Measurements from ENCODE around the gene CHADL.

CHADL gene

DNA sequence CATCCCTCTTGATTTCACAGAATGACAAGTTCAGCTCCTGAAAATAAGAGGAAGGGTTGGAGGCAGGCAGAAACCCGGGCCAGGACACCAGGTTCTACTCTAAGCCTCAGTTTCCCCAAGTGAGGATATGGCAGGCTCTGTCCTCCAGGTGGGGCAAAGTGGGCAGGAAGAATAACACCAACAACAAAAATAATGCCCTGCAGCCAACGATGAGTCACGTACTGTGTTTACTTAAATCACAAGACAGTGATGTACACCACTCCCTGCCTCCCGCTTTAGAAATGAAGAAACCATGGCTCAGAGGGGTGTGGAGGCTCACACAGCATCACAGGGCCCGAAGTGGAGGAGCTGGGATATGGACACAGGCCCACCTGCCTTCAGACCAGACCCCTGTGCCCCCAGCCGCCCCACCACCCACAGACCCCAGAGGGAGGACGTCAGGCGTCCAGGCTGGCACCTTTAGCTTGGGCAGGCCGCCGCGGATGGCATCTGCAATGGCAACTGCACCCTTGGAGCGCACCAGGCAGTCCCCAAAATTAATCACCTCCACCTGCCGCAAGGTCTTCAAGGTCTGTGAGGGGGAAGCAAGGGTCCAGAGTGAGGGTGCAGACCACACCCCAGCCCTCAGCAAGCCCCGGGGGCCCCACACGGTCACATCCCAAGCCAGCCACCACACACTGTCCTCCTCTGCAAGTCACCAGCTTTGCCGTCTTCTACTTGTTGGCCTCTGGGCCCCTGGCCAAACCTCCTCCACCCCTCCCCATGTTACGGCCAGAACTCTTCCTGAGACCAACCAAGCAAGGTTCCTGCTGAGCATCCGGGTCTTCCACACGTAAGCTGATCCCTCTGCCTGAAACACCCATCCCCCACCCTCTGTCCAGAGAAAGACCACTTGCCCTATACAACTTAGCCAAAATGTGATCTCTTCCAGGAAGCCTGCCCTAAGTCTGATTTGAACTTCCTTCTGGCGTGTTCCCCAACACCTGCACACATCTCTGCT is 15.8 kb upstream of the CHADL start:
- no peak for DNase-seq

DNA sequence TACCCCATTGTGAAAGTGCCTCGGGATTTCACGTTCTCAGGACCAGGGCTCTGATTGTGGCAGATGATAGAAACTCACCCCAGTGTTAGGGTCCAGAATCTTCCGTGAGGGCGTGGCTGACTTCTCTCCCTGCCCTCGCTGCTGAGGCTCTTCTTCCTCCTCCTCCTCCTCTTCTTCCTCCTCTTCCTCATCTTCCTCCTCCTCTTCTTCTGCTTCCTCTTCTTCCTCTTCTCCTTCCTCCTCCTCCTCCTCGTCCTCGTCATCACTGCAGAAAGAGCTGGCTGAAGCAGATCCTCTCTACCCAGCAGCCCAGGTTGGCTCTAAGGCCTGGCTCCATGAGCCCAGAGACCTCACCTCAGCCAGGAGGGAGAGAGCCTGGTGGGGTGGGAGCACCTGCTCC is 13.5 kb upstream of the CHADL start:
- DNase-seq = no peak

DNA sequence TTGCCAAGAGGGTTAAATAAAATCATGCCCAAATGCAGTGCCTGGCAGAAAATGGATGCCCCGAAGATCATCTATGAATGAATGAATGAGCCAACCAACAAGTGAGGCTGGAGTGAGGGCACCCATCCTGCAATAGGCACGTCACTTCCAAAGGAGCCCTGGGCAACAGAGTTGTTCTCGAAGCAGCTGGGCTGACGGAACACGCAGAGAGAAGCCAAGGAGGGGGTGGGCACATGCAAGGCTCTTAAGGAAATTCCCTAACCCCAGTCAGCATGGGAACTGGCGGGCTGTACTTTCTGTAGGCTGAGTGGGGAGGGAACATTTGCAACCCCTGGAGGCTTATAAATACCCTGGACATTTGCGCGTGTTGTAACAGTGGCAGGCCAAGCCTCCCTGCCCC is 11.6 kb upstream of the CHADL start:
- no peak for DNase-seq

DNA sequence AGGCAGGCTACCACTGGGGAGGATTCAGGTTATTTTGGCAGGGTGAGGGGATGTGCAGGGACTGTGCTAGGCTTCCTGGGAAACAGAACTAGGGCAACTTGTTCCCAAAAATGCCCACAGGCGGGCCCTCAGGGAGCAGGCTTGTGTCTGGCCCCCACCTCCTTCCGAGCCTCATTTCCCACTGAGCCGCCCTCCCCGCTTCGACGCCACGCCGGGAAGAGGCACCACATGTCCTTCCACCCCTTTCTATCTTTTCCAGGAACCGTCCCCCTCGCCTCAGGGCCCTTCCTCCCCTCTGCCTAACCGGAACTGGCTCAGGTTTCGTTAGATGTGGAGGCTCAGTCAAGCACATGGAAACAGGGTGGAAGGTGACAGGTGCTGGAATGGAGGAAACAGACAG is 9.4 kb upstream of the CHADL start:
- no peak for DNase-seq

DNA sequence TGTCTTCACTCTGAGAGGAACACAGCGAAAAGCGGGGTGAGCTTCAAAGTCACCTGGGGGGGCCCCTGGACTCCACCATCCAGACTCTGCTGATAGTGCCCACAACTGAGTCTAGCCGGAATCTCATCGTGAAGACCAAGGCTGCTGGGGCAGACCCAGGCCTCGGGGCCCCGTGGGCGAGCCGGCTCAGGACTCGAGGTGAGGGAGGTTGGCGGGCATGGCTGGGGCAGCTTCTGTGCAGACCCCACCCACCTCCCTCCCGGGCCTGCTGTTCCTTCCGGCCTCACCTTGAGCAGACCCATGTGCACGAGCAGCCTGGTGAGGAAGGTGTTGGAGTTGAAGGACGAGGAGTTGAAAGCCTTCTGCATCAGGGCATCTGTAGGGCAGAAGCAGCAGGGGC is 8.7 kb upstream of the CHADL start:
- DNase-seq = no peak

DNA sequence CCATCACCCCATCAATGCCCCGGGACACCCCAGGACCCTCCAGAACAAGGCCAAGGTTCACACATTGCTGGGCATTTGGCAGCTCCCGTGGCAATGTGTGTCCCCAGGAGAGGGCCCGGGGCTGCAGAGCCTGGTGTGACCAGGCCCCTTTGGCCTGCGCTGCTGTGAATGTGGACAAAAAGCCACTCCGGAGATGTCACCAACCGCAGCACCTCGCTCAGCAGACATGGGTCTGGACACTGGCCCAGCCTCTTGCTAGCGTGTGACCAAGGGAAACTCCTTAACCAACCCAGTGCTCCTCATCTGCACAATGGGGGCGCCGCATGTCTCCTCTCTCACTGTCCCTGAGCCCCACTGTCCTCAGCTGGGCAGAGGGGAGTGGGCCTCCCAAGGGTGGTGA is 8.0 kb upstream of the CHADL start:
- DNase-seq = no peak

DNA sequence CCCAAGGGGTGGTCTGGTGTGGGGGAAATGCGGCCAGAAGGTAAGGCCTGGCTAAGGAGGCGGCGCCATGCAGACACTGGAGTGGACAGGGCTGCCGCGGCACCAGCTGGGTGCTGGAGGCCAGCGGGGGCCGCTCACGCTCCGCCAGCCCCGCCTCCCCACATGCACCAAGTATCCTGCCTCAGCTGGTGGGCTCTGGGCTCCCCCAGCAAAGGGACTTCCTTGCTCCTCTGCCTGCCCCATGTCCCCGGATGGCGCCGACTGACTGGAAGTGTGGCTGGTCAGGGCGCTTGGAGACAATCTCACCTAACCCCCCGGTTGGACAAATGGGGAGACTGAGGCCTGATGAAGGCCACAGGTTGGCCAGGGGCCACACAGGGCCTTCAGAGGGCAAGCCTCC is 7.6 kb upstream of the CHADL start:
- DNase-seq = no peak

DNA sequence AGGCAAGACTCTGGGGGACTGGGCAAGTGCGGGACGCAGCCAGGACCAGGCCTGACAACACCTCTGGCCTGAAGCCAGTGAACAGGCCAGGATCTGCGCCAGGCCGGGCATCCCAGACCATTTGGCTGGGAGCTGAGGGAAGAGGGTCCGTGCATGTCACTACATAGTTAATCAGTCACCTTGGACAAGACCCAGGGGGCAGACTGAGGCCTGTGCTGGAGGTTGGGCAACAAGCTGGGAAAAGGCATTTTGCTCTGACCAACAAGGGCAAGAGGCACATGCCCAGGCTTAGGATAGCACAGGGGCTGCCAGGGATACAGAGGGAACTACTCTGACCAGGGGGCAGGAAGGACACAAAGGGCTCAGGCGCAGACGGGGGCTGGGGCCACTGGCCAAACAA is 7.0 kb upstream of the CHADL start:
- DNase-seq = no peak

DNA sequence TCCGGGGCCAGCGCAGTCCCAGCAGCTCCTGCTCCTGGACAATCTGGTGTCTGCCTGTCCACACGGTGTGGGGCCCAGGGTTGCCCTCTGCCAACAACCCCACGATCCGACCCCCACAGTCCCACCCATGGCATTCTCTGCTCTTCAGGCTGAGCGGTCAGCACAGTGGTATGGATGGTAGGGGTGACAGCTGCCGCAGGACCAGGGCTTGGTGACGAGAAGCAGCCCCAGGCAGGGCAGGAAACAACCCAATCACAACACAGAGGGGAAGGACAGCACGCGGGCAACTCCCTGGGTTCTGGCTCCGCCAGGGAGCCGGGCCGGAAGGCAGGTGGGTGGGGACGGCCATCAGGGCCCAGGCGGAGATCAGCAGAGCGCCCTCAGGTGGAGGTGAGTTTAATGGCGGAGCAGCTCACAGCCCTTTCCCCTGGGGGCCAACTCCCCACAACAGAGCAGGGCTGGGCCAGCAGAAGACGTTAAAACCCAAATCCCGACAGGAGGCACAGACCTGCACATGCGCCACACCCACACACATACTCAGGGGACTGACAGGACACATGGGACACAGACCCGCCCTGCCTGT is 5.3 kb upstream of the CHADL start:
- DNase-seq = no peak

DNA sequence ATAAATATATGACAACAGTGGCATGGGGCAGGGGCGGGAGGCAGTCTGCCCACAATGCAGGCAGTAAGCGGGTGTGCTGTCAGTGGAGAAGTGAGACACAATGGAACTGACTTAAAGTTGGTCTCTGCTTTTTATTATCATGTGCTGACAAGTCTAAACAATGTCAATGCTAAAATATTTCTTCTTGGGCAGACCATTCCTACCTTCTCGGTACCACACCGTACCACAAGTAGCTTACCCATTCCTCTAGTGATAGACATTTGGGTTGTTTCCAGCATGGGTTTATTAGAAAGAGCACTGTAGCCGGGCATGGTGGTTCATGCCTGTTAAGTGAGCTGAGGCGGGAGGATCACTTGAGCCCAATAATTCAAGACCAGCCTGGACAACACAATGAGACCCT is 2.6 kb upstream of the CHADL start:
- DNase-seq = no peak

DNA sequence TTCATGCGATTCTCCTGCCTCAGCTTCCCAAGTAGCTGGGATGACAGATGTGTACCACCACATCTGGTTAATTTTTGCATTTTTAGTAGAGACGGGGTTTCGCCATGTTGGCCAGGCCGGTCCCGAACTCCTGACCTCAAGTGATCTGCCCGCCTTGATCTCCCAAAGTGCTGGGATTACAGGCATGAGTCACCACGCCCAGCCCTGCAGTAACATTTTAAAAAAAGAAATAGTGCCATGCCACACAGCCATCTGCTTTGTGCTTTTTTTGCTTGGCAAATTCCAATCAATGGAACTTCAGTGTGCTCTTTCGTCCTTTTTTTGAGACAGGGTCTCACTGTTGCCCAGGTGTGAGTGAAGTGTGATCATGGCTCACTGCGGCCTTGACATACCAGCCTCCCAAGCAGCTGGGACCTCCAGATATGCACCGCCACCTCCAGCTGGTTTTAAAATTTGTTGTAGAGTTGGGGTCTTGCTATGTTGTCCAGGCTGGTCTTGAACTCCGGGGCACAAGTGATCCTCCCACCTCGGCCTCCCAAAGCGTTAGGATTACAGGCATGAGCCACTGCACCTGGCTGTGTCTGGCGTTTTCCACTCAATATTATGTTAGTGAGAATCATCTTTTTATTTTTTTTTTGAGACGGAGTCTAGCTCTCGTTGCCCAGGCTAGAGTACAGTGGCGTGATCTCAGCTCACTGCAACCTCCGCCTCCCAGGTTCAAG is 1.8 kb upstream of the CHADL start:
- no peak for DNase-seq

DNA sequence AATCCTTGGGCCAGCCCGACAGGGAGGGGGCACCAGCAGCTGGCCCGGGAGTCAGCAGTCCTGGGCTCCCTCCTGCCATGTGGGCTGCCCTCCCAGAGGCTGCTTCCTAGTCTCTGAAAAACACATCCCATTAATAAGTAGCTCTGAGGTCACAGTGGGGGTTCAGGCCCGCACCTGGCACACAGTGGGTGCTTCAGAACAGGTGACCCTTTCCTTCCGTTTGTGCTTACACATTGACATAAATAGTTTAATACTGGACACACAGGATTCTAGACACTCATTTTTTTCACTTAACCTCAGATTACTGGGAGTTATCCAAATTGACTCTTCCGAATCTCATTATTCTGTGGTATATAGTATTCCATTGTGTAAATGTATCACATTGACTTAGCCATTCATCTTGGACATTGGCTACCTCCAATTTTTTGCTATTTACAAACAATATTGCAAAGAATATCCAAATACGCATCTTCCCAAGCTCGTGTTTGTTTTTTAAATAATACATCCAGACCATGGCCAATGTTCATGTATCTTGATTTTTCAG is 474 bp upstream of the CHADL start:
- no peak for DNase-seq

DNA sequence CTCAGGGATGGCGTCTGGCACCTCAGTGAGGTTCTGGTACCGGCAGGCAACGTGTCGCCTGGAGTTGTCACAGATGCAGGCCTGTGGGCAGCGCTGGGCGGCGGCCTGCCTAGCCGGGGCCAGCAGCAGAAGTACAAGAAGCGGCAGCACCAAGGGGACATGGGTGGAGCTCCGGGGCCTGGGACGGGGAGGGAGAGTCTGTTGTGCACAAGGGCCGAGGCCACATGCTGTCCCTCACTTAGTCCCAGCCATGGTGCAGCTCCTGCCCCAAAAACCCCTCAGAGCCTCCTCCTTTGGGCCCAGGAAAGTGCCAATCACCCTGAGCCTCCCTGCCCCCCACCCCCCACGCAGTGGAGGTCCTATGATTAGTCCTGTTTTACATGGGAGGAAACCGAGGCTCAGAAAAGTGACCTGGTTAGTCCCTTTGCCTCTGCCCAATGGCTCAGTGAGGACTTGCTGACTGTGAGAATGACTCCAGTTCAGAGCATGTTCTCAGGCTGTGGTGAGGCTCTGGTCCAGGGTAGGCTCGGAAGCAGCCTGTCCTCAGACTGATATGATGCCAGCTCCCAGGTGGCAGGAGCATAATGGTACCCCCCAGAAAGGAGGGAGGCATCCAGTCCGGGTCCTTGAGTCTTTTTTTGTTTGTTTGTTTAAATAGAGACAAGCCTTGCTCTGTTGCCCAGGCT is 1.1 kb downstream of the CHADL start:
- no peak for DNase-seq

DNA sequence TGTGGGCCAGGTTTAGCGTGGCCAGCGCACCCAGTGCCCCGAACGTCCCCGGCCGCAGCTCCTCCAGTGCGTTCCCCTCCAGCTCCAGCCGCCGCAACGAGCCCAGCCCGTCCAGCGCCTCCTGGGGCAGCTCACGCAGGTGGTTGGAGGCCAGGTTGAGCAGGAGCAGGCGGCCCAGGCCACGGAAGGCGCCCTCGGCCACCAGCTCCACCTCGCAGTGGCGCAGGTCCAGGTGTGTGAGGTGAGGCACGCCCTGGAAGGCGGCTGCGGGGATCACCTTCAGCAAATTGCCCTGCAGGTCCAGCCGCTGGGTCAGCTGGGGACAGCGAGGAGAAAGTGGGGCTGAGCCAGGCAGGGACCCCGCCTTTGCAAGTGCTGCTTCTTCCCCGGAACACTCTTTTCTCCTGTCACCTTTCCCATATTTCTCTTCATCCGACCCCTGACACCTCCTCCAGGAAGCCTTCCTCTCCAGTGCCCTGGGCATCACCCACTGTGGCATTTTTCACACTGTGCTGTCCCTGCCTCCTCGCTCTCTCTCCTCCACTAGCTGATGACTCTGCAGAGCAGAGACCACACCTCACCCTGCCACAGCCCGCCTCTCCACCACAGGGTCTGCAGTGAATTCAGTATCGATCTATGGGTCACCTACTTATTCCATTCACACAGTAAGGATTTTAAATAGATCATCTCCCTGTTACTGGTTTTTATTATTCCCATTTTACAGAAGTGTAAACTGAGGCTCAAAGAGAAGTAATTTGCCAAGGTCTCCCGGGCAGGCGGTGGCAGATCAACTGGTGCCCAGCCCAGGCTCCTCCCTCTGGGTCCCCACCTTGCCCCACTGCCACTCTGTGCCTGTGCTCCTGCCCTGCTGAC is 1.9 kb downstream of the CHADL start:
- no peak for DNase-seq

DNA sequence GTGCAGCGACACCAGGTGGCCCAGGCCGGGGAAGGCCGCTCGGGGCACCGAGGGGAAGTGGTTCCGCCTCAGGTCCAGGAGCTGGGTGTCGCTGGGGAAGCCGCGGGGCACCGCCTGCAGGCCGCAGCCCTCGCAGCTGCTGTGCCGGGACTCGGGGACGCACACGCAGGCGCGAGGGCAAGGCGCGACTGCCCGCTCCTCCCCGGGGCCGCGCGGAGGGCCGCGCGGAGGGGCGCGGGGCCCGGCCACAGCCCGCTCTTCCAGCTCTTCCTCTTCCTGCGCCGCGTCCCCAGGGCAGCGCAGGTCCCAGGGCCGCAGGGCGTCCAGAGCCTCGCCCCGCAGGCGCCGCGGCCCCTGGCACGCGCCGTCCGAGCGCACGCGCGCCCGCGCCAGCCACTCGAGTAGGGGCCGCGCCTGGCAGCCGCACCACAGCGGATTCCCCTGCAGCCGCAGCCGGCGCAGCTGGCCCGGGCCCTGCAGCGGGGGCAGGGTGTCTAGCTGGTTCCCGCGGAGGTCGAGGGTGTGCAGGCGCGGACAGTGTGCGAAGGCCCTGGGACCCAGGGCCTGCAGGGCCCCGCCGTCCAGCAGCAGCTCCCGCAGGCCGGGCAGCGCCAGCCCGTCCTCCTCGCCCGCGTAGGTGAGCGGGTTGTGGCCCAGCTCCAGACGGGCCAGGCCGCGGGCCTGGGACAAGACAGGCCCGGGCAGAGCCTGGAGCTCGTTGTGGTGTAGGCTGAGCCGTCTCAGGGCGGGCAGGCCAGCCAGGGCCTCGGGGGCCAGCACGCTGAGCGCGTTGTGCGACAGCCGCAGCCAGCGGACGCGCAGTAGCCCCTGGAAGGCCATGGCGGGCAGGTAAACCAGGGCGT is 2.8 kb downstream of the CHADL start:
- peak; percentile 41 to 51 for DNase-seq

DNA sequence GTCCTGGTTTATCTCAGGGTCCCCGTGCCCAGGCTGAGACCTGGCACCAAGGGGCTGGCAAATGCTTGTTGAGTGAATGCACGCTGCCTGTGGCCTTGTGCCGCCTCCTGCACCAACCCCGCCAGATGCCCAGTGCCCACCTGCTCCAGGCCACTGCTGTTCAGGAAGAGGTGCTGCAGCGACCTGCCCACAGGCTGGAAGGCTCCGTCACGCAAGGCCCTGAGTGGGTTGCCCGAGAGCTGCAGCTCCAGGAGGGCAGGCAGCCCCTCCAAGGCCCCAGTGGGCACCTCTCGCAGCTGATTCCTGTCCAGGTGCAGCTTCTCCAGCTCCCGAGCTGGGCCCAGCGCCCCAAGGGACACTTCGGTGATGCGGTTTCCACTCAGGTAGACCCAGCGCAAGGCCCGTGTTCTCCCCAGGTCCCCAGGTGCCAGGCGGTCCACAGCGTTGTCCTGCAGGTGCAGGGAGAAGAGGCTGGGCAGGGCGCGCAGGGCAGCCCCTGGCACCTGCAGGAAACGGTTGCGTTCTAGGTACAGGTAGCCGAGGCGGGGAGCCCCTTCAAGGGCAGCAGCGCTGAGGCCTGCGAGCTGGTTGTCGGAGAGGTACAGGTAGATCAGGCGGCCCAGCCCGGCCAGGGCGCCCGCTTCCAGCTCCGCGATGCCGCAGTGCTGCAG is 3.6 kb downstream of the CHADL start:
- DNase-seq = no peak

DNA sequence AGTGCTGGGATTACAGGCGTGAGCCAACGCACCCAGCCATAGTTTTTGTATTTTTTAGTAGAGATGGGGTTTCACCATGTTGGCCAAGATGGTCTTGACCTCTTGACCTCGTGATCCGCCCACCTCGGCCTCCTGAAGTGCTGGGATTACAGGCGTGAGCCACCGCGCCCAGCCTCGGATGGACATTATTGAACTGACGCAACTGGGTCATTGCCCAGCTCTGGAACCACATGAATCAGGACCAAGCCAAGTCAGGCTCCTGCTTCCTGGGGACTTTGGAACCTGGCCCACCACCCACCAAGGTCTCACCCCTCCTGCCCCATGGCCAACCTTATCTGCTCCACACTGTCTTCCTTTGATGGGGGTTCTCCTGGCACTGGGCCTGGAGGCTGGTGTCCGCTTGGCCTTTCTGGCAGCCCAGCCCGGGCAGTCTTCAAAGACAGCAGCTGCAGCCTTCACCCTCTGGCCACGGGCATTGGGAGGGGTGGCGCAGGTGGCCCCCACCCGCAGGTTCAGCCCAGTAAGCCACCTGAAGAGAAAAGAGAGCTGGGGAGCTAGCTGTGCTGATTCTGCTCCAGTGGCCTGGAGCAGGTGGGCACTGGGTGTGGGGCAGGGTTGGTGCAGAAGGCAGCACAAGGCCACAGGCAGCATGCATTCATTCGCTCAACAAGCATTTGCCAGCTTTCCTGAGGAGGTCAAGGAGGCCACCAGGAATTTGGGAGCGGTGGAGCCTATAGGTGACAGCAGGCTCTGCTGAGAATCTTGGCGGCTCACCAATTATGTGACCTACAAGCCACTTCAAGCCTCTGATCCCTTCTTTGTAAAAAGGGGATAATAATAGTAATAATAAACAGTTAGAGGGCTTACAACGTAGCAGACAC is 5.7 kb downstream of the CHADL start:
- DNase-seq = no peak

DNA sequence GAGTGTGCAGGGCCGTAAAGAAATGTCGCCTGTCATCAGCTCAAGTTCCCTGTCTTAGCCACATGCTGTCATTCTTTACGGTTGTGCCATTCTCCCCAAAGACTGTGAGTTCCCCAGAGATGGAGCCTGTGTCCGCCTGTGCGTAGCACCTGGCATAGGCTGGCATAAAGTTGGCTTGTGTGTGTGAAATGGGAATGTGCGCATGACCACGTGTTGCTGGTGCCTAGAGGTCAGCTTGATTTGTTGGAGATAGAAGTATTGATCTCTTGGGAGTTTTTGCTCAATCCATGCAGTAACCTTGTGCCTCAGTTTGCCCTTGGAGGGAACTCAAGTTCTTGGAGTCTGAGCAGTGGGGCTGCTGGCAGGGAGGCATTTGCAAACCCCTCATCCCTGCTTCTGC is 9.4 kb downstream of the CHADL start:
- no peak for DNase-seq

DNA sequence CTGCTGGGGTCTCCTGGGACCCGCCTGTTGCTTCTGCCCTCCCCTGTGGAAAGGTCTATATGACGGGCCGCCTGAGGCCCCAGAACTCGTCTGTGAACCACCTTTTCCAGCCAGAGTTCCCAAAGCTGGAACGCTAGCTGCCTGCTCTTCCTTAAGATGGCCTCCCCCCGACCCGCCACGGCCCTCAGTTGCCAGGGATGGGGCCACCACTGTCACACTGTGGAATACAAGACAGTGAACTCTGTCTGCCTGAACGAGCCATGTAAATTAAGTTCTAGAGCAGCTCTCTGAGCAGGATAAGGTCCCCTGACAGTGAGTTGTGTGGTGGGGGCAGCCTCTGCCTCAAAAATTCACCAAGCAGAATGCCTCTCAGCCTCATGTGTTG is 10.3 kb downstream of the CHADL start:
- DNase-seq = no peak
